HG02763 (cell line): ENCODE measurements around the gene SLC6A17.

Experiments
- ATAC-seq: cut with Tn5 transposase; IDR thresholded peaks from one replicate; pipeline ENCODE4 v1.9.1; 2021; ENCODE audit warnings: mild to moderate bottlenecking, moderate library complexity; ENCODE audit not compliant: unreplicated experiment

Gene SLC6A17

GRCh38 chr1:110150330-110151174 lies at the start of gene SLC6A17:
SLC6A17 (plus strand) TSS chr1:110150494; CDS start chr1:110166930, 16,436 bp downstream.
- ATAC-seq: no peak

DNA sequence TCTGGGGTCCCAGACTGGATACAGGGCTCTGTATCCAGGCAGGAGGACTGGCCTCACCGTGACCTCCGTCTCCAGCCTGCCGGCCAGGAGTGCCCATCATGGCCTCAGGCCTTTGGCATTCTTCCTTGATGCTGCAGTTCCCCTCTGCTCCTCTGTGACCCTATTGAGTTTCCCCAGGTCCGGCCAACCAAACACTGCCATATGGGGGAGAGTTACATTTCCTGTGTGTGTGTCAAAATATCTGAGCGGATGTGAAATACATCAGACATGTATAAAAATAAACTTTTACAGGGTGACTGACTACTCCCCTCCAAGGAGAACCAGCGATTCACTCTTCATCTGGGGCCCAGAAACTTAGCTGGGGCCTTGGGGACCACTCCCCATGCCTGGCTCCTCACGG lies 48.2 kb upstream of the SLC6A17 start:
- no peak for ATAC-seq

- ATAC-seq: no peak
Measured at GRCh38 chr1:110106013-110106941, 44.0 kb upstream of the SLC6A17 start.

GRCh38 chr1:110107867-110108469 lies 42.3 kb upstream of the SLC6A17 start:
- no peak for ATAC-seq

- ATAC-seq: no peak
Measured at GRCh38 chr1:110111081-110111480, 39.2 kb upstream of the SLC6A17 start.

DNA sequence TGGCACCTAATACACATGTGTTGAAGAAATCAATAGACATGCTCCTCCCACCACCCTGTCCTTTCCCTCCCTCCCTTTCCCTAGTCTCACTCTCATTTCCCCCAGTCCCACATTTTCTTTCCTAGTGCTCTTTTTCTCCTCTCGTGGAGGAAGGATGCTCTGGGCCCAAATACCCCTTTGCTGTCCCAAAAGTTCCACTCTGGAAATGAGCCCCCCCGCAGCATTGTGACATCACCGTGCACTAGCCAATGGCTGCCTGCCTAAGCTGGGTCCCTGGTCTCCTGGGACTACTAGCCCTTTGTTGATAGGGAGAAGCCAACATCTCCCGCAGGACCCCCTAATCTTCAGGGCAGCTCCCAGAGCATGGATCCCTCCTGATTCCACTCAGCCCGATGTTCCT lies 38.2 kb upstream of the SLC6A17 start, which contains the start of gene UBL4B:
TSS of gene UBL4B (plus strand) at position 301 of the 400 bp plus-strand sequence. CDS start at position 393, 92 bp downstream.
- no peak for ATAC-seq

DNA sequence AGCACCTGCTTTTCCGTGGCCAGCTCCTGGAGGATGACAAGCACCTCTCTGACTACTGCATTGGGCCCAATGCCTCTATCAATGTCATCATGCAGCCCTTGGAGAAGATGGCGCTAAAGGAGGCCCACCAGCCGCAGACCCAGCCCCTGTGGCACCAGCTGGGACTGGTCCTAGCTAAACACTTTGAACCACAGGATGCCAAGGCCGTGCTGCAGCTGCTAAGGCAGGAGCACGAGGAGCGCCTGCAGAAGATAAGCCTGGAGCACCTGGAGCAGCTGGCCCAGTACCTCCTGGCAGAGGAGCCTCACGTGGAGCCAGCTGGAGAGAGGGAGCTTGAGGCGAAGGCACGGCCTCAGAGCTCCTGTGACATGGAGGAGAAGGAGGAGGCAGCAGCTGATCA lies 37.6 kb upstream of the SLC6A17 start:
- ATAC-seq: no peak

GRCh38 chr1:110113551-110113950 lies 36.7 kb upstream of the SLC6A17 start:
- ATAC-seq: no peak

DNA sequence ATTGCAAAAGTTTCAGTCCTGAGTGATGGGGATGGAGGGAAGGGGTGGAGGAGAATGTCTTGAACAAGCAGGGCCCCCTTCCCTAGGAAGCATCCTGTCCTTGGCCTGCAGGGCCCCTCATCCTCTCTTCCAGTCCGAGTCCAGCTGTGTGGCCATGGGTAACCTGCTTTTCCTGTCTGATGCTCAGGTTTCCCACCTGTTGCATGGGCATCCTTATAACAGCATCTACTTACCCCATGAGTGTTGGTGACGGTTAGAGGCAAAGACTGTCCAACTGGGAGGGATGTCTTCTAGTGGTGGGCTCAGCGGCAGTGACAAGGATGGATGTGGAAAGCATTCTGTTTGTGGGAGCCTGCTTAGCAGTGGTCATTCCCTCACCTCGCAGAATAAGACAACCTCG lies 36.1 kb upstream of the SLC6A17 start:
- ATAC-seq: no peak

- no peak for ATAC-seq
Measured at GRCh38 chr1:110114784-110115183, 35.5 kb upstream of the SLC6A17 start.

GRCh38 chr1:110118636-110119396 lies 31.5 kb upstream of the SLC6A17 start:
- ATAC-seq: no peak

DNA sequence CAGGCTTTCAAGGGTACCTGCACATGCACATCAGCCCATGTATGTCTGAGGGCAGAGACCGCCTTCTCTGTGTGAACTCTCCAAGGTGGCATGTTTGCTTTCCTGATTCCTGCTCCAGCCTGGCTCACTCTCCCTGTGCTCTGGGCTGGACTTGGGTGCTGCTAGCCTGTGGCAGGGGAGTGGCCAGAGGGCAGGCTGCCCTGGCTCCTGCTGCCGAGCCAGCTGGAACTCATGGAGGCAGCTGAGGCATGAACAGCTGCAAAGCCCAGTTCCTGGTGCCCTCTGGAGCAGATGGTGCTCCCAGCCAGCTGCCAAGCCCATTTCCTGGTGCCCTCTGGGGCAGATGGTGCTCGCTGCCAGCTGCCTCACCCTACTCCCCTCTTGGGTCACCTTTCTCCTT lies 30.5 kb upstream of the SLC6A17 start:
- ATAC-seq: no peak

DNA sequence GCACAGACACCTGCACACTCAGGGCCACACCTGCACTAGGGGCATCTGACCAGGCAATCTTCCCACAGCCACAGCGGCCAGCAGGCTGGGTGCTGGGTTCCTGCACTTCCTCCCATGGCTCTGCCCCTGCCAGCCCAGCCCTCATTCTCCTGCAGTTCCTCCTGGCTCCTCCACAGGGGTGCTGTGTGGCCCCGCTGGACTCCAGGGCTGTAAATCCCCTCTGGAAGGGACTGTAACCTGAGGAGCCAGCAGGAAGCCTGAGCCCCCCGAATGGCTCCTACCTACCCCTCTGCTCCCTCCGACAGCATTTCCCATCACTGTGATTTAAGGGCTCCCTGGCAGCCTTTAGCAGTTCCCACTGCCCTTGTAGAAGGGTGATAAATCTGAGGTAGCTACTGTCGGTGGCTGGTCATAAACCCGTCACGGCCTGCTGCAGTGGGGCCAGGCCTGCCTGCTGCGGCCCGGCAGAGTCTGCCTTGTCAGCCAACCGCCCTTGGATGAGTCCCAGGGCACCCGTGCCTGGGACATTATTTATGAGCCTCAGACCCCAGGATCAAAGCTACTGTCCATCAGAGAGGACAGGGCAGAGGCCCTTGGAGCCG lies 29.2 kb upstream of the SLC6A17 start:
- no peak for ATAC-seq

GRCh38 chr1:110123224-110123623 lies 27.1 kb upstream of the SLC6A17 start:
- ATAC-seq: no peak

GRCh38 chr1:110125810-110126209 lies 24.5 kb upstream of the SLC6A17 start:
- ATAC-seq: no peak

GRCh38 chr1:110130113-110130591 lies 20.1 kb upstream of the SLC6A17 start:
- no peak for ATAC-seq

DNA sequence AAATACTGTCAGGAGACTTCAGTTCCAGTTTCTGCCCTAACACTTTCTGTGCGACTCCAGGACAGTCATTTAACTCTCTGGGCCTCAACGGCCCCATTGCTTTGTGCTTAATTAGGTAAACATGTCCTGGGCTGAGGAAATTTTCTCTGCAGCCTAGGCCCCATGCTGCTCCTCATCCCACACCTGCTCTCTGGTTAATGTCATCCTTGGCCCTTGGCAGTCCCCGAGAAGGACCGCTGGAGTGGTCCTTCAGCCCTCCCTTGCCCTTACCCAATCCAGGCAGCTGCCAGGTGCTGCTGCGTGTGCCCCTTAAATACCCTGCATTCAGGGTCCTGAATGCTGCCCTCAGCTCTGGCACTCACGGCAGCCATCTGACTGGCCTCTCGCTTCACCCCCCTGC lies 19.3 kb upstream of the SLC6A17 start:
- no peak for ATAC-seq

- ATAC-seq: no peak
Measured at GRCh38 chr1:110132682-110133081, 17.6 kb upstream of the SLC6A17 start.

DNA sequence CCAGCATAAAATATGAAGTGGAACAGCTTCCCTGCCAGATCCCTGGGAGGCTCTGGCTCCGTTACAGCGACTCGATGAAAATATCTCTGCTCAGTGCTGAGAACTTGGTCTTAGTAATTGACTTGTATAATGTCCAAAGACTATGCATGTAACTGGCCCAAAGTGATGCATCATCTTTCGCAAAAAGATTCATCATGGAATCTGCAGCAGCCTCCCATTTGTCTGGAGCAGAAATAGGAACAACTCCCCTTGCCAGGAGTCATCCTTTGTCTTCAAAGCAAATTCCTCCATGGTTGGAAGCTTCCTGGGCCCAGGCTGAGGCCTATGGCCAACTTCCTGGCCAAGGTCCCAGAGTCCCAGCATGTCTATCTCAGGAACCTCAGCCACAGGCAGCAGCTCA lies 16.9 kb upstream of the SLC6A17 start:
- no peak for ATAC-seq

DNA sequence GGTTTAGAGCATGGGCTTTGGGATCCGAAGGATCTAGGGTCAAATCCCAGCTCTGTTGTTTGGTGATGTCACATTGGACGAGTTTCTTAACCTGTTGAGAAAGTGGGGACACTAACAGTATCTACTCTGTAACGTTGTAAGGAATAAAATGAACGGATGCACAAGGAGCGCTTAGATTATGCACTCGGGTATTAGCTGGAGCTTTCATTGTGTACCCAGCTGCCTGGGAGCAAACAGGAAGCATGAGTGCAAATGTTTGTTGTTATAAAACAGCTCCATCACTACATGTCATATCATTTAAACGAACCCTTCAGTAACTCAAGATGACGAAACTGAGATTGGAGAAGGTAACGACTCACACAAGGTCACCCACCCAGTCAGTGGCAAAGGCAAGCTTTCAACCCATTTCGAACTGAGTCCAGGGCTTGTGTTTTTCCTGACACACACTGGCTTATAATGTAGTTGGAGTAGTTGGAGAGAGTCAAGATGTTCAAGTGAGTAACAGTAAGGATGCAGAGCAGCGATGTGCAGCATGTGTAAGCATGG lies 16.2 kb upstream of the SLC6A17 start:
- ATAC-seq: no peak
